ENCODE data around the gene SBF1.

GRCh38 chr22:50518606-50519005 lies 43.8 kb upstream of the SBF1 start:
- TF ChIP-seq RARB (CRISPR knock-in tag; IDR thresholded peaks at IDR 0.05): no peak
- TF ChIP-seq, protein P1, sequence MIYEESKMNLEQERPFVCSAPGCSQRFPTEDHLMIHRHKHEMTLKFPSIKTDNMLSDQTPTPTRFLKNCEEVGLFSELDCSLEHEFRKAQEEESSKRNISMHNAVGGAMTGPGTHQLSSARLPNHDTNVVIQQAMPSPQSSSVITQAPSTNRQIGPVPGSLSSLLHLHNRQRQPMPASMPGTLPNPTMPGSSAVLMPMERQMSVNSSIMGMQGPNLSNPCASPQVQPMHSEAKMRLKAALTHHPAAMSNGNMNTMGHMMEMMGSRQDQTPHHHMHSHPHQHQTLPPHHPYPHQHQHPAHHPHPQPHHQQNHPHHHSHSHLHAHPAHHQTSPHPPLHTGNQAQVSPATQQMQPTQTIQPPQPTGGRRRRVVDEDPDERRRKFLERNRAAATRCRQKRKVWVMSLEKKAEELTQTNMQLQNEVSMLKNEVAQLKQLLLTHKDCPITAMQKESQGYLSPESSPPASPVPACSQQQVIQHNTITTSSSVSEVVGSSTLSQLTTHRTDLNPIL (CRISPR knock-in tag; IDR thresholded peaks at IDR 0.05; ENCODE audit: low read depth): no peak
- TF ChIP-seq CSRNP3 (CRISPR knock-in tag; IDR thresholded peaks at IDR 0.05): no peak

Measured in SK-N-SH treated with all-trans-retinoic acid at 6 μM for 48 hours (cell line).